ENCODE results near the gene ADGRB2.

GRCh38 chr1:31809698-31810097 is 45.6 kb upstream of the ADGRB2 start:
- no peak for TF ChIP-seq CTCF (tag by site-specific recombination; IDR thresholded peaks at IDR 0.05)
- TF ChIP-seq HOXA7 (CRISPR knock-in tag; IDR thresholded peaks at IDR 0.05; ENCODE audit: borderline replicate concordance): no peak
